Neuronal stem cell (in vitro differentiated cells): Measurements from ENCODE around the gene RTP5.

Experiments
- DNase-seq: peaks from one replicate; pipeline ENCODE4 v3.0.0-alpha.2; 2013; ENCODE audit warnings: low spot score
- H2AFZ ChIP-seq: one replicate; pipeline ENCODE4 v1.6.1; 2013; ENCODE audit warnings: mild to moderate bottlenecking, low read length, inconsistent platforms
- H2AK5ac ChIP-seq: 2 replicates; pipeline ENCODE4 v1.6.1; 2013; ENCODE audit warnings: low read depth, mild to moderate bottlenecking, inconsistent platforms, low read length, moderate library complexity, mixed read lengths
- H2BK120ac ChIP-seq: 2 replicates; pipeline ENCODE4 v1.6.1; 2013; ENCODE audit warnings: low read depth, mild to moderate bottlenecking, inconsistent platforms, low read length, moderate library complexity, mixed read lengths
- H2BK12ac ChIP-seq: one replicate; pipeline ENCODE4 v1.6.1; 2013; ENCODE audit warnings: low read length, inconsistent platforms
- H2BK15ac ChIP-seq: 2 replicates; pipeline ENCODE4 v1.6.1; 2013; ENCODE audit warnings: mild to moderate bottlenecking, low read length, inconsistent platforms, mixed read lengths
- H2BK5ac ChIP-seq: one replicate; pipeline ENCODE4 v1.6.1; 2013; ENCODE audit warnings: inconsistent platforms, mild to moderate bottlenecking, low read length, moderate library complexity
- H3K14ac ChIP-seq: one replicate; pipeline ENCODE4 v1.6.1; 2013; ENCODE audit warnings: low read length, inconsistent platforms
- H3K18ac ChIP-seq: 2 replicates; pipeline ENCODE4 v1.6.1; 2013; ENCODE audit warnings: low read length, inconsistent platforms
- H3K23ac ChIP-seq: 2 replicates; pipeline ENCODE4 v1.6.1; 2013; ENCODE audit warnings: low read depth, mild to moderate bottlenecking, mixed read lengths, low read length, inconsistent platforms; ENCODE audit not compliant: poor library complexity
- H3K27ac ChIP-seq: replicated peaks from 3 replicates; pipeline ENCODE4 v1.5.1; 2013; ENCODE audit warnings: low read length, inconsistent platforms
- H3K27me3 ChIP-seq, 3 experiments: 2 replicates each; pipeline ENCODE4 v1.6.1; 2013; ENCODE audit warnings: low read length in 3 of 3, mild to moderate bottlenecking in 2 of 3, inconsistent platforms in 1 of 3, low read depth in 1 of 3, mixed read lengths in 1 of 3, moderate library complexity in 1 of 3; ENCODE audit not compliant: control insufficient read depth in 3 of 3, insufficient read depth in 3 of 3
- H3K36me3 ChIP-seq, 2 donors: replicated peaks in 1 of 2; 2 replicates each; pipeline ENCODE4 v1.6.1; 2013; ENCODE audit warnings: low read length in 2 of 2; ENCODE audit not compliant: control insufficient read depth in 2 of 2, insufficient read depth in 2 of 2
- H3K4ac ChIP-seq: 2 replicates; pipeline ENCODE4 v1.6.1; 2013; ENCODE audit warnings: inconsistent platforms, mild to moderate bottlenecking, low read length, moderate library complexity
- H3K4me1 ChIP-seq, 2 donors: 1 replicate in 1 of 2; 2 replicates in 1 of 2; pipeline ENCODE4 v1.6.1; 2013; ENCODE audit warnings: low read length in 2 of 2, low read depth in 1 of 2; ENCODE audit not compliant: control insufficient read depth in 2 of 2, insufficient read depth in 1 of 2
- H3K4me2 ChIP-seq: one replicate; pipeline ENCODE4 v1.6.1; 2013; ENCODE audit warnings: mild to moderate bottlenecking, low read length, inconsistent platforms; ENCODE audit not compliant: insufficient read depth, poor library complexity, severe bottlenecking
- H3K4me3 ChIP-seq, 2 donors: 2 replicates each; pipeline ENCODE4 v1.5.1; 2013; ENCODE audit warnings: low read length in 2 of 2, mild to moderate bottlenecking in 2 of 2, inconsistent platforms in 1 of 2, moderate library complexity in 1 of 2
- H3K79me1 ChIP-seq: one replicate; pipeline ENCODE4 v1.6.1; 2013; ENCODE audit warnings: low read depth, mild to moderate bottlenecking, inconsistent platforms, low read length, moderate library complexity
- H3K9ac ChIP-seq: one replicate; pipeline ENCODE4 v1.6.1; 2013; ENCODE audit warnings: mild to moderate bottlenecking, low read depth, low read length, inconsistent platforms; ENCODE audit not compliant: poor library complexity
- H3K9me3 ChIP-seq, 2 donors: replicated peaks in 1 of 2; 2 replicates each; pipeline versions ENCODE3 to v1.6.1; 2013; ENCODE audit warnings: low read length in 2 of 2, mild to moderate bottlenecking in 2 of 2, inconsistent platforms in 1 of 2, low read depth in 1 of 2, mixed read lengths in 1 of 2, moderate library complexity in 1 of 2; ENCODE audit not compliant: control insufficient read depth in 2 of 2, insufficient read depth in 1 of 2
- H4K8ac ChIP-seq: one replicate; pipeline ENCODE4 v1.6.1; 2013; ENCODE audit warnings: low read depth, mild to moderate bottlenecking, inconsistent platforms, low read length, moderate library complexity
- H4K91ac ChIP-seq: one replicate; pipeline ENCODE4 v1.6.1; 2013; ENCODE audit warnings: low read length, low read depth, mild to moderate bottlenecking, inconsistent platforms; ENCODE audit not compliant: poor library complexity
- WGBS, 2 donors: extraction: QIAGEN DNeasy Blood & Tissue Kit; methylation state at CpG; one replicate each; pipeline ENCODE4 v1.1.7; 2013; ENCODE audit warnings: missing lambda C conversion rate in 2 of 2, mixed read lengths in 1 of 2; ENCODE audit not compliant: insufficient read length in 2 of 2, insufficient replicate concordance in 1 of 2; ENCODE audit errors: extremely low coverage in 2 of 2; 5-methylcytosine and 5-hydroxymethylcytosine counted together

The RTP5 gene

GRCh38 chr2:241852116-241852980 lies 17.2 kb upstream of the RTP5 start:
- H2AK5ac ChIP-seq = peak overlapping the region; percentile 95

GRCh38 chr2:241852981-241853631 lies 16.4 kb upstream of the RTP5 start:
- Histone ChIP-seq H3K4me2 (no peak overlapping the region), H2BK5ac (no peak overlapping the region), H3K14ac (no peak overlapping the region), H3K23ac (no peak overlapping the region), H2BK120ac (no peak overlapping the region), H3K9me3 (no peaks in the 10 kb centered on the region), H3K4me1 (peaks cover 0 to 6% of the 10 kb centered on the region in 2 donors), H2AFZ (no peak overlapping the region), H2BK15ac (peak overlapping the region; percentile 54), H3K4ac (no peak overlapping the region), H3K27me3 (peaks cover 0 to 31% (median 0%) of the 10 kb centered on the region in 3 experiments), H4K8ac (no peak overlapping the region), H2AK5ac (peak overlapping the region; percentile 95), H3K4me3 (no peak overlapping the region), H3K27ac (no peak overlapping the region), H3K9ac (no peak overlapping the region), H3K36me3 (no peaks in the 10 kb centered on the region), H3K79me1 (no peaks in the 10 kb centered on the region), H2BK12ac (no peak overlapping the region), H3K18ac (peak overlapping the region; percentile 35), H4K91ac (peak overlapping the region; percentile 53)
- no peak for DNase-seq
- WGBS, 2 donors = no CpG with 5 or more reads among the region's 10 CpGs

More at GRCh38 chr2:241852116-241852980, 17.2 kb upstream of the RTP5 start:
- no peak overlapping the region for H2BK5ac ChIP-seq
- no CpG with 5 or more reads among the region's 39 CpGs for WGBS, 2 donors
- H3K4me3 ChIP-seq = no peak overlapping the region
- H3K4me1 ChIP-seq = peaks cover 0 to 6% of the 10 kb centered on the region in 2 donors
- H2BK15ac ChIP-seq = peak overlapping the region; percentile 54
- H3K79me1 ChIP-seq = no peaks in the 10 kb centered on the region
- peaks cover 0 to 31% (median 0%) of the 10 kb centered on the region in 3 experiments for H3K27me3 ChIP-seq
- peak overlapping the region; percentile 38 for H3K14ac ChIP-seq
- H4K91ac ChIP-seq = no peak overlapping the region
- no peak overlapping the region for H3K27ac ChIP-seq
- no peak overlapping the region for H3K4ac ChIP-seq
- no peak overlapping the region for H2AFZ ChIP-seq
- H2BK120ac ChIP-seq = no peak overlapping the region
- H4K8ac ChIP-seq = no peak overlapping the region
- H3K9me3 ChIP-seq = no peaks in the 10 kb centered on the region
- no peak overlapping the region for H3K4me2 ChIP-seq
- peak overlapping the region; percentile 30 for H2BK12ac ChIP-seq
- H3K23ac ChIP-seq = peak overlapping the region; percentile 80
- H3K36me3 ChIP-seq = no peaks in the 10 kb centered on the region
- H3K18ac ChIP-seq = peak overlapping the region; percentile 35
- no peak for DNase-seq
- peak overlapping the region; percentile 70 for H3K9ac ChIP-seq

GRCh38 chr2:241853651-241854341 lies 15.7 kb upstream of the RTP5 start:
- Histone ChIP-seq H3K18ac (peak overlapping the region; percentile 48), H2BK120ac (no peak overlapping the region), H2BK12ac (no peak overlapping the region), H3K9me3 (no peaks in the 10 kb centered on the region), H3K4me3 (no peak overlapping the region), H4K91ac (peak overlapping the region; percentile 53), H3K23ac (peak overlapping the region; percentile 95), H2BK5ac (peak overlapping the region; percentile 82), H3K14ac (peak overlapping the region; percentile 47), H2BK15ac (no peak overlapping the region), H2AK5ac (peak overlapping the region; percentile 95), H3K4ac (peak overlapping the region; percentile 37), H4K8ac (no peak overlapping the region), H3K9ac (peak overlapping the region; percentile 70), H3K27me3 (peaks cover 0 to 31% (median 0%) of the 10 kb centered on the region in 3 experiments), H3K79me1 (no peaks in the 10 kb centered on the region), H3K4me2 (no peak overlapping the region), H3K36me3 (no peaks in the 10 kb centered on the region), H3K4me1 (peaks cover 0 to 6% of the 10 kb centered on the region in 2 donors), H2AFZ (no peak overlapping the region), H3K27ac (no peak overlapping the region)
- no CpG with 5 or more reads among the region's 27 CpGs for WGBS, 2 donors
- no peak for DNase-seq
